HEK293 (cell line): ENCODE measurements around the gene ZC3H18.

Experiments used
- CTCF ChIP-seq: fragments of 450-650 bp; formaldehyde crosslinking; IDR thresholded peaks from 2 replicates; pipeline ENCODE4 v1.5.1; 2016; ENCODE audit warnings: missing biosample characterization, missing genetic modification characterization
- KLF1 ChIP-seq: fragments of 450-650 bp; formaldehyde crosslinking; IDR thresholded peaks from 2 replicates; pipeline ENCODE4 v1.5.1; 2016; ENCODE audit warnings: missing biosample characterization, missing genetic modification characterization
- KLF9 ChIP-seq: fragments of 450-650 bp; formaldehyde crosslinking; IDR thresholded peaks from 2 replicates; pipeline ENCODE4 v1.5.1; 2016; ENCODE audit warnings: missing biosample characterization, missing genetic modification characterization, low read depth
- PBX3 ChIP-seq: sonication (generic); formaldehyde crosslinking; IDR thresholded peaks from 2 replicates; pipeline ENCODE4 v1.8.1; 2022; ENCODE audit warnings: mild to moderate bottlenecking, moderate library complexity, missing genetic modification reagents
- ZNF473 ChIP-seq: fragments of 450-650 bp; formaldehyde crosslinking; IDR thresholded peaks from 2 replicates; pipeline ENCODE4 v1.5.1; 2017; ENCODE audit warnings: missing biosample characterization, missing genetic modification characterization
- ZNF544 ChIP-seq: fragments of 450-650 bp; formaldehyde crosslinking; IDR thresholded peaks from 2 replicates; pipeline ENCODE4 v1.5.0; 2017; ENCODE audit warnings: missing biosample characterization, missing genetic modification characterization
- ZNF639 ChIP-seq: fragments of 450-650 bp; formaldehyde crosslinking; IDR thresholded peaks from 2 replicates; pipeline ENCODE4 v1.5.1; 2016; ENCODE audit warnings: missing biosample characterization, missing genetic modification characterization

GRCh38 chr16:88651276-88651988 is 81.2 kb downstream of the ZC3H18 start:
- no peak for TF ChIP-seq ZNF639 (tag by site-specific recombination)
- no peak for TF ChIP-seq PBX3 (CRISPR knock-in tag)
- no peak for TF ChIP-seq ZNF544 (tag by site-specific recombination)
- TF ChIP-seq ZNF473 (tag by site-specific recombination), result no peak
- no peak for TF ChIP-seq KLF1 (tag by site-specific recombination)
- no peak for TF ChIP-seq KLF9 (tag by site-specific recombination)
- TF ChIP-seq CTCF (tag by site-specific recombination), result no peak
